T-helper 2 cell treated with Interferon-gamma antibody and Interleukin-4, amounts not matched to agents 100 ng/mL and 5 ng/mL, for 36 hours (primary cell): ENCODE data around the gene CNNM3. TPM values are rescaled to one million over a fixed set of nuclear protein-coding genes. Genes with fewer than 3 reads are reported as not detected.
"Not testable (repeated sequence)": the region's sequence is repeated elsewhere in the genome, so short reads cannot be mapped to it uniquely, and the experiment has no call there.

ENCODE experiments used
- intact Hi-C: fragments of 100-400 bp; cut with micrococcal nuclease; formaldehyde crosslinking; loops from one replicate; pipeline ENCODE4 v1.15.1; 2023
- total RNA-seq: library from RNA; stranded (reverse); gene quantifications from 2 replicates; pipeline ENCODE4 v1.2.3, GENCODE V29; 2022

The CNNM3 gene
- total RNA-seq, 1 donor from 2014 or later, result 31.1 TPM

GRCh38 chr2:96798733-96799622, 17.1 kb upstream of the CNNM3 start:
- intact Hi-C loops, result no loop called here

GRCh38 chr2:96799623-96799935, 16.5 kb upstream of the CNNM3 start:
- intact Hi-C loops, result no loop called here

GRCh38 chr2:96800061-96801004, 15.7 kb upstream of the CNNM3 start:
- intact Hi-C loops, result loop anchor here (2.0 kb wide), 1 partner anchor 40 kb away; the partner anchor contains the start of gene CNNM4

- intact Hi-C loops, result loop anchor here (2.0 kb wide), 1 partner anchor 40 kb away; the partner anchor contains the start of gene CNNM4
Observed at GRCh38 chr2:96801005-96801785, 14.9 kb upstream of the CNNM3 start.

GRCh38 chr2:96801786-96802595, 14.1 kb upstream of the CNNM3 start:
- intact Hi-C loops, result loop anchor here (2.0 kb wide), 1 partner anchor 41 kb away; the partner anchor contains the start of gene CNNM4

GRCh38 chr2:96802721-96803120, 13.3 kb upstream of the CNNM3 start:
- intact Hi-C loops, result no loop called here

- intact Hi-C loops, result no loop called here
Observed at GRCh38 chr2:96804986-96805385, 11.1 kb upstream of the CNNM3 start.

GRCh38 chr2:96805946-96806345, 10.1 kb upstream of the CNNM3 start:
- intact Hi-C loops, result not testable (repeated sequence)

GRCh38 chr2:96806468-96807126, 9.5 kb upstream of the CNNM3 start:
- intact Hi-C loops, result no loop called here

- intact Hi-C loops, result no loop called here
Observed at GRCh38 chr2:96807127-96807471, 9.0 kb upstream of the CNNM3 start.

GRCh38 chr2:96808176-96808837, 7.8 kb upstream of the CNNM3 start:
- intact Hi-C loops, result no loop called here

GRCh38 chr2:96809216-96809882, 6.7 kb upstream of the CNNM3 start:
- intact Hi-C loops, result no loop called here

GRCh38 chr2:96809951-96810782, 5.9 kb upstream of the CNNM3 start:
- intact Hi-C loops, result no loop called here

- intact Hi-C loops, result no loop called here
Observed at GRCh38 chr2:96810783-96811192, 5.3 kb upstream of the CNNM3 start.

GRCh38 chr2:96811917-96812316, 4.2 kb upstream of the CNNM3 start:
- intact Hi-C loops, result no loop called here

- intact Hi-C loops, result no loop called here
Observed at GRCh38 chr2:96813656-96814055, 2.4 kb upstream of the CNNM3 start.

- intact Hi-C loops, result loop anchor here (1.0 to 2.0 kb wide), 6 partner anchors 24 to 177 kb away; partner anchors contain the start of genes ANKRD39, CNNM4, KANSL3 and LMAN2L
Observed at GRCh38 chr2:96815326-96816126, 542 bp upstream of the CNNM3 start.
